H9 (cell line): ENCODE data around the gene STARD3. TPM values are rescaled to one million over a fixed set of nuclear protein-coding genes. Genes with fewer than 3 reads are reported as not detected.
A peak's percentile ranks its signal among the peaks of the same experiment; 100 is the strongest.

Experiments
- DNase-seq: peaks from one replicate; pipeline ENCODE4 v3.0.0-alpha.2; 2017
- H2AFZ ChIP-seq: one replicate; pipeline ENCODE4 v1.6.1; 2013; ENCODE audit warnings: mild to moderate bottlenecking, low read length, control low read depth, moderate library complexity
- H2AK5ac ChIP-seq: 2 replicates; pipeline ENCODE4 v1.6.1; 2013; ENCODE audit warnings: low read length, control low read depth, mixed read lengths; ENCODE audit not compliant: insufficient read length
- H2BK120ac ChIP-seq: one replicate; pipeline ENCODE4 v1.6.1; 2013; ENCODE audit warnings: low read depth, mild to moderate bottlenecking, low read length, control low read depth, inconsistent platforms; ENCODE audit not compliant: poor library complexity, severe bottlenecking
- H2BK12ac ChIP-seq: 2 replicates; pipeline ENCODE4 v1.6.1; 2013; ENCODE audit warnings: low read length, control low read depth, mixed read lengths, low read depth; ENCODE audit not compliant: insufficient read length
- H2BK15ac ChIP-seq: 2 replicates; pipeline ENCODE4 v1.6.1; 2013; ENCODE audit warnings: low read depth, low read length, control low read depth
- H2BK20ac ChIP-seq: one replicate; pipeline ENCODE4 v1.6.1; 2013; ENCODE audit warnings: low read depth, mild to moderate bottlenecking, low read length, control low read depth, inconsistent platforms; ENCODE audit not compliant: poor library complexity, severe bottlenecking
- H2BK5ac ChIP-seq: 2 replicates; pipeline ENCODE4 v1.6.1; 2013; ENCODE audit warnings: low read length, control low read depth, mixed read lengths; ENCODE audit not compliant: insufficient read length
- H3K14ac ChIP-seq: 2 replicates; pipeline ENCODE4 v1.6.1; 2013; ENCODE audit warnings: low read length, control low read depth; ENCODE audit not compliant: insufficient read depth
- H3K18ac ChIP-seq: 2 replicates; pipeline ENCODE4 v1.6.1; 2013; ENCODE audit warnings: low read depth, mild to moderate bottlenecking, mixed read lengths, low read length, control low read depth; ENCODE audit not compliant: insufficient read length
- H3K23ac ChIP-seq: 2 replicates; pipeline ENCODE4 v1.6.1; 2013; ENCODE audit warnings: low read length, control low read depth, mixed read lengths, low read depth; ENCODE audit not compliant: insufficient read length
- H3K23me2 ChIP-seq: 2 replicates; pipeline ENCODE4 v1.6.1; 2013; ENCODE audit warnings: low read depth, mild to moderate bottlenecking, mixed read lengths, low read length, control low read depth; ENCODE audit not compliant: insufficient read length, poor library complexity, severe bottlenecking
- H3K27ac ChIP-seq: 2 replicates; pipeline ENCODE4 v1.5.1; 2013; ENCODE audit warnings: low read length, control low read depth, mixed read lengths, low read depth; ENCODE audit not compliant: insufficient read length
- H3K27me3 ChIP-seq: 2 replicates; pipeline ENCODE4 v1.6.1; 2013; ENCODE audit warnings: low read length, control low read depth, inconsistent platforms; ENCODE audit not compliant: insufficient read depth
- H3K4ac ChIP-seq: 2 replicates; pipeline ENCODE4 v1.6.1; 2013; ENCODE audit warnings: low read depth, mild to moderate bottlenecking, control low read depth, inconsistent platforms, low read length, moderate library complexity
- H3K4me1 ChIP-seq: 2 replicates; pipeline ENCODE4 v1.6.1; 2013; ENCODE audit warnings: low read length, control low read depth, inconsistent platforms; ENCODE audit not compliant: insufficient read depth
- H3K4me2 ChIP-seq: 2 replicates; pipeline ENCODE4 v1.6.1; 2013; ENCODE audit warnings: low read length, control low read depth, mixed read lengths; ENCODE audit not compliant: insufficient read length, insufficient read depth
- H3K56ac ChIP-seq: 2 replicates; pipeline ENCODE4 v1.6.1; 2013; ENCODE audit warnings: low read depth, mild to moderate bottlenecking, mixed read lengths, low read length, control low read depth; ENCODE audit not compliant: insufficient read length
- H3K79me1 ChIP-seq: 2 replicates; pipeline ENCODE4 v1.6.1; 2013; ENCODE audit warnings: low read depth, mild to moderate bottlenecking, moderate library complexity, low read length, control low read depth, inconsistent platforms; ENCODE audit not compliant: insufficient read depth, poor library complexity, severe bottlenecking
- H3K79me2 ChIP-seq: 2 replicates; pipeline ENCODE4 v1.6.1; 2013; ENCODE audit warnings: low read length, control low read depth, inconsistent platforms; ENCODE audit not compliant: insufficient read depth
- H3K9ac ChIP-seq: 2 replicates; pipeline ENCODE4 v1.6.1; 2013; ENCODE audit warnings: low read length, control low read depth, mixed read lengths; ENCODE audit not compliant: insufficient read length; ENCODE audit errors: extremely low read depth
- H3K9me3 ChIP-seq: one replicate; pipeline ENCODE4 v1.6.1; 2013; ENCODE audit warnings: low read depth, low read length, inconsistent platforms; ENCODE audit not compliant: control insufficient read depth
- H3T11ph ChIP-seq: one replicate; pipeline ENCODE4 v1.6.1; 2013; ENCODE audit warnings: mild to moderate bottlenecking, low read length, control low read depth, inconsistent platforms
- H4K20me1 ChIP-seq: one replicate; pipeline ENCODE4 v1.6.1; 2013; ENCODE audit not compliant: control insufficient read depth, insufficient read length, insufficient read depth
- H4K5ac ChIP-seq: 2 replicates; pipeline ENCODE4 v1.6.1; 2013; ENCODE audit warnings: low read depth, mild to moderate bottlenecking, mixed read lengths, low read length, control low read depth; ENCODE audit not compliant: insufficient read length
- H4K8ac ChIP-seq: replicated peaks from 2 replicates; pipeline ENCODE4 v1.6.1; 2013; ENCODE audit warnings: low read length, control low read depth, mixed read lengths, low read depth; ENCODE audit not compliant: insufficient read length
- H4K91ac ChIP-seq: 2 replicates; pipeline ENCODE4 v1.6.1; 2013; ENCODE audit warnings: low read depth, mild to moderate bottlenecking, moderate library complexity, mixed read lengths, low read length, control low read depth; ENCODE audit not compliant: insufficient read length
- H3K27ac Mint-ChIP-seq, 3 experiments: 2 replicates in 2 of 3; 3 replicates in 1 of 3; pipeline ENCODE4 v1.8.0; 2020 to 2021; ENCODE audit warnings: mixed read lengths in 3 of 3, mild to moderate bottlenecking in 1 of 3, moderate library complexity in 1 of 3
- H3K27me3 Mint-ChIP-seq: 2 replicates; pipeline ENCODE4 v1.8.0; 2021; ENCODE audit warnings: low read depth, mild to moderate bottlenecking, moderate library complexity, mixed read lengths
- H3K36me3 Mint-ChIP-seq, 3 experiments: 2 replicates in 2 of 3; 3 replicates in 1 of 3; pipeline ENCODE4 v1.8.0; 2020 to 2021; ENCODE audit warnings: low read depth in 3 of 3, mixed read lengths in 3 of 3; ENCODE audit not compliant: insufficient read depth in 1 of 3
- H3K4me1 Mint-ChIP-seq, 2 experiments: 2 replicates each; pipeline ENCODE4 v1.8.0; 2020; ENCODE audit warnings: mixed read lengths in 2 of 2
- H3K4me3 Mint-ChIP-seq, 2 experiments: 2 replicates in 1 of 2; 3 replicates in 1 of 2; pipeline ENCODE4 v1.8.0; 2020 to 2021; ENCODE audit warnings: mild to moderate bottlenecking in 2 of 2, mixed read lengths in 2 of 2, moderate library complexity in 1 of 2
- H3K9me3 Mint-ChIP-seq, 2 experiments: 2 replicates in 1 of 2; 3 replicates in 1 of 2; pipeline ENCODE4 v1.8.0; 2020; ENCODE audit warnings: mild to moderate bottlenecking in 2 of 2, mixed read lengths in 2 of 2, moderate library complexity in 1 of 2
- WGBS: extraction: QIAGEN DNeasy Blood & Tissue Kit; methylation state at CpG from one replicate; pipeline ENCODE4 v1.1.7; 2013; ENCODE audit warnings: missing lambda C conversion rate, low lambda C conversion rate, mixed read lengths; ENCODE audit not compliant: insufficient read length; ENCODE audit errors: extremely low coverage; 5-methylcytosine and 5-hydroxymethylcytosine counted together
- total RNA-seq: library from RNA; stranded (reverse); gene quantifications from 2 replicates; pipeline ENCODE4 v1.2.1, GENCODE V29; 2021
- TF ChIP-seq, protein P1 (sequence below): fragments of 200-600 bp; sonication (generic); conservative IDR thresholded peaks from 3 replicates; pipeline ENCODE4 v1.8.0; 2021; ENCODE audit warnings: antibody characterized with exemption, mild to moderate bottlenecking

The STARD3 gene
- total RNA-seq, 1 experiment from 2014 or later, result 51.3 TPM

DNA sequence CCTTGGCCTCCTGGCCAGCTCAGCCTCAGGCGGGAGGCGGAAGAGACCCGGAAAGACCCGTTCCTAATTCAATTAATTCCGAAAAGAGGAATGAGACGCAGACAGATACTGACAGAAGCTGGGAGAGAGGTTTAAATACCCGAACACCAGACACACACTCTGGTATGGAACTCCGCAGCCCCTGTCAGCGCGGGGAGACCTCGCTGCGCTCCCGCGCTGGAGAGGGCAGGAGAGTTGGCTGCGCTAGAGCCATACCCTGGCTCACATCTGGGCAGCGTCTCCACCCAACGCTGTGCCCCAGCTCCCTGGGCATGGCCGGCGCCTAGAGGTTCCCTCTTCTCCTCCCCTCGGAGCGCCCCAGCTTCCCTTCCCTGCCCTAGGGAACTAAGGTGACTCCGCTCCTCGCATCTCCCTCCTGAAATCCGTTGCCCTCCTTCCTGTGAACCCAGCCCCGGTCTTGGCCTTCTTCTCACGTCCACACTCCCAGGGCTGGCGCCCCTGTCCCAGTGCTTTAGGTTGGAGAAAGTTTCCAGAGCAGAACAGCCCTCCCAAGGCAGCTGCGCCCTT, 37.2 kb upstream of the STARD3 start:
- Histone ChIP-seq H3K23ac (no peak overlapping the region), H3K4ac (no peak overlapping the region), H2BK15ac (no peak overlapping the region), H2BK20ac (no peak overlapping the region), H2AK5ac (no peak overlapping the region), H3T11ph (no peak overlapping the region), H3K14ac (no peak overlapping the region), H3K4me2 (no peak overlapping the region), H2AFZ (no peak overlapping the region), H4K91ac (no peak overlapping the region), H3K18ac (no peak overlapping the region), H4K20me1 (no peaks in the 10 kb centered on the region), H4K5ac (no peak overlapping the region), H3K4me1 (peaks cover 2% of the 10 kb centered on the region; the same call in 1 of the 2 replicates), H3K79me2 (no peaks in the 10 kb centered on the region), H3K9me3 (no peaks in the 10 kb centered on the region), H3K56ac (no peak overlapping the region), H2BK12ac (no peak overlapping the region), H3K79me1 (no peaks in the 10 kb centered on the region), H2BK120ac (no peak overlapping the region), H4K8ac (no peak overlapping the region), H2BK5ac (no peak overlapping the region), H3K9ac (no peak overlapping the region), H3K23me2 (peaks cover 5% of the 10 kb centered on the region), H3K27ac (no peak overlapping the region), H3K27me3 (peaks cover 95% of the 10 kb centered on the region)
- no peaks in the 10 kb centered on the region; a peak in 1 of 7 replicates for H3K36me3 Mint-ChIP-seq
- H3K27me3 Mint-ChIP-seq, result peaks cover 99% of the 10 kb centered on the region
- no peak for DNase-seq
- TF ChIP-seq, protein P1, sequence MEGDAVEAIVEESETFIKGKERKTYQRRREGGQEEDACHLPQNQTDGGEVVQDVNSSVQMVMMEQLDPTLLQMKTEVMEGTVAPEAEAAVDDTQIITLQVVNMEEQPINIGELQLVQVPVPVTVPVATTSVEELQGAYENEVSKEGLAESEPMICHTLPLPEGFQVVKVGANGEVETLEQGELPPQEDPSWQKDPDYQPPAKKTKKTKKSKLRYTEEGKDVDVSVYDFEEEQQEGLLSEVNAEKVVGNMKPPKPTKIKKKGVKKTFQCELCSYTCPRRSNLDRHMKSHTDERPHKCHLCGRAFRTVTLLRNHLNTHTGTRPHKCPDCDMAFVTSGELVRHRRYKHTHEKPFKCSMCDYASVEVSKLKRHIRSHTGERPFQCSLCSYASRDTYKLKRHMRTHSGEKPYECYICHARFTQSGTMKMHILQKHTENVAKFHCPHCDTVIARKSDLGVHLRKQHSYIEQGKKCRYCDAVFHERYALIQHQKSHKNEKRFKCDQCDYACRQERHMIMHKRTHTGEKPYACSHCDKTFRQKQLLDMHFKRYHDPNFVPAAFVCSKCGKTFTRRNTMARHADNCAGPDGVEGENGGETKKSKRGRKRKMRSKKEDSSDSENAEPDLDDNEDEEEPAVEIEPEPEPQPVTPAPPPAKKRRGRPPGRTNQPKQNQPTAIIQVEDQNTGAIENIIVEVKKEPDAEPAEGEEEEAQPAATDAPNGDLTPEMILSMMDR, result no peak
- H3K27ac Mint-ChIP-seq, result no peak overlapping the region
- peaks cover 4% of the 10 kb centered on the region in 2 experiments; a peak in 2 of 5 replicates for H3K9me3 Mint-ChIP-seq
- WGBS, result no CpG with 5 or more reads among the region's 28 CpGs
- peaks cover 30 to 77% of the 10 kb centered on the region in 2 experiments for H3K4me1 Mint-ChIP-seq
- peak overlapping the region in 1 of 2 experiments; percentile 65; a peak in 3 of 5 replicates for H3K4me3 Mint-ChIP-seq
